ENCODE data around the gene ARHGAP15. TPM values are rescaled to one million over a fixed set of nuclear protein-coding genes. Genes with fewer than 3 reads are reported as not detected.

Gene ARHGAP15
- total RNA-seq, 1 experiment from 2014 or later: not detected

DNA sequence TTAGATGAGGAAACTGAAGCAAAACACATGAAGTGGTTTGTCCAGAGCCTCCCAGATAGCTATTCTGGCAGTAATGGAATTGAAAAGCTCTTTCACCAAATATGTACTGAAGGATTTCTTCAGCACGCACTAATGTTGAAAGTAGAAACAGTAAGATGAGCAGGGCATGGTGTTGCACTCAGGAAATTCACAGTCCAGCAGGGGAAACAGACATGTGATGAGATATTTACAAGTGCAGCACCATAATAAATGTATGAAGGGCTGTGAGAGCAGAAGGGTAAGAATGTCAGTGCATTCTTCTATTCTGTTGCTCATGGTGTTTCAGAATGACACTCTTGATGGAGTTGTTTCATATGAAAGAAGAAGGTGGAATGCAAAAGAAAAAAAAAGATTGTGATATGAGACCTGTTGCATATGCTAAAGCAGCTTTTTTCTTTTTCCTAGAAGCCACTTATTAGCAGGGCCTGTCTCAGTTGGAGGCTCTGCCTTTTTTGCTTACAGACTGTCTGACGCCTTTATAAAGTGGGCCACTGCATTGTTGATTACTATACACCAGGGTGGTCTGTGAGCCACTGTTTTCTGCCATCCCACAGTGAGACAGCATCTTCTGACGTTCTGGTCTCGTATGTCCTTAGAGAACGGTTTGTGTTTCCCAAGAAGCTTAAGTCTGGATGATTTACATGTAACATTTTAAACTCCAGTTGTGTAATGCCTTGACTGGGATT is 516.9 kb downstream of the ARHGAP15 start:
- Histone ChIP-seq H3K9me3 (replicated peaks) (no peaks in the 10 kb centered on the region), H3K36me3 (no peaks in the 10 kb centered on the region), H3K4me1 (replicated peaks) (peaks cover 18% of the 10 kb centered on the region), H3K27ac (peak overlapping the region; percentile 88), H3K4me3 (no peak overlapping the region), H3K27me3 (replicated peaks) (no peaks in the 10 kb centered on the region)
- peak; percentile 70 to 83 for DNase-seq (ENCODE audit: low read depth in 1 of 2, low spot score in 2 of 2)

DNA sequence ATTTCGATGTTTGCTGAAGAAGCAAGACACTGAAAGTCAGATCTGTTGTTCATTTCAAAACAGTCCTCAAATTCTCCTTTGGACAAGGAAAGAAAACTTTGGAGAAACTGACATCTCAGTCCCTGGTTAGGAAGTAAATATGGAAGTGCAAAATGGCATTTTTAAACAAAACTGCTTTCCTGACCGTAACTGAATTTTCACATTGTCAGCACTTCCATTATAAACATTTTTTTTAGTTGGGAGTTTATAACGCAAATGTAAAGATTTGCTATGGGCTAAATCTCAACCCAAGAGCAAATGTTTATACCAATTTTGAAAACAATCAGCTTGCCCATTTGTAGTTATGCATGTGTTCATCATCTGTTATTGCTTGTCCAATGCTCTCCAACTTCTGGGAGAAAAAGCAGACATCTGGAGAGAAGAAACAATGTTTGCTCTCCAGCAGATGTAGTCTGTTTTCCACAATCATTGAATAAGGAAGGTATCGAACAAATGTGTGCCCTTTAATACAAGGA is 520.1 kb downstream of the ARHGAP15 start:
- Histone ChIP-seq H3K4me3 (no peak overlapping the region), H3K4me1 (replicated peaks) (peaks cover 18% of the 10 kb centered on the region), H3K36me3 (no peaks in the 10 kb centered on the region), H3K27me3 (replicated peaks) (no peaks in the 10 kb centered on the region), H3K27ac (no peak overlapping the region), H3K9me3 (replicated peaks) (no peaks in the 10 kb centered on the region; the same call in 1 of the 2 replicates)
- DNase-seq (ENCODE audit: low read depth in 1 of 2, low spot score in 2 of 2): no peak

DNA sequence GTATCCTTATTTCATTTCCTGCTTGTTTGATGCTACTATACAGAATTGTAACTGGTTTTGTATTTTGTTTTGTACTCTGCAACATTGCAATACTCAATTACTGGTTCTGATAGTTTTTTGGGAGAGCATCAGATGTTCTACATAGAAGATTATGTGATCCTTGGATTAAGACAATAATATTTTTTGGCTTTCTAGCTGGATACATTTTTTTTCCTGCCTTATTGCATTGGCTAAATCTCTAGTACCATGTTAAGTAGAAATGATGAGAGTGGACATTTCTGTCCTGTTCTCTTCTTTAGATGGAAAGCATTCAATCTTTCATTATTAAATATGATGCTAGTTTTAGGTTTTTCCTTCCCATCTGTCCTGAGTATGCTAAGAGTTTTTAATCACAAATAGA is 523.5 kb downstream of the ARHGAP15 start:
- H3K27me3 ChIP-seq (replicated peaks): no peaks in the 10 kb centered on the region
- H3K4me1 ChIP-seq (replicated peaks): no peaks in the 10 kb centered on the region
- no peaks in the 10 kb centered on the region for H3K36me3 ChIP-seq
- no peak overlapping the region for H3K4me3 ChIP-seq
- no peaks in the 10 kb centered on the region; the same call in 1 of the 2 replicates for H3K9me3 ChIP-seq (replicated peaks)
- DNase-seq (ENCODE audit: low read depth in 1 of 2, low spot score in 2 of 2): no peak
- no peak overlapping the region for H3K27ac ChIP-seq

DNA sequence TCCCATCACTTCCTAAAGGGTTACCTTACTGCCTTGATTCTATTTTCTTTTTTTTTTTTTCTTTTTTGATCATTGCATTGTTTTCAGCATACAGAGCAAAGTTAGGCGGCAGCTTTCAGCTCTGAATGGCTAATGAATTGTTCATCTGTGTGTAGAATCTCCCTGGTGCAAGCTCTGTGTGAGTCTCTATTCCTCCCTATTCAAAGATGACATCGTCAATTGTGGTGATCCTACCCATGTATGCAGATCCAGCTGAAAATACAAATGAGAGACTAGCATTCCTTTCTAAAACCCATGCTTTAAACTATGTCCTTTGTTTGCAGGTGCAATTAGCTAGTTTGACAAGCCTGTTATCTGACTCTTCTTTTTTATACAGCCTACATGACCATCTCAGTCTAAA is 539.0 kb downstream of the ARHGAP15 start:
- no peak overlapping the region for H3K27ac ChIP-seq
- H3K9me3 ChIP-seq (replicated peaks): no peaks in the 10 kb centered on the region
- H3K36me3 ChIP-seq: no peaks in the 10 kb centered on the region
- no peak overlapping the region for H3K4me3 ChIP-seq
- no peaks in the 10 kb centered on the region for H3K4me1 ChIP-seq (replicated peaks)
- DNase-seq (ENCODE audit: low read depth in 1 of 2, low spot score in 2 of 2): no peak
- no peaks in the 10 kb centered on the region for H3K27me3 ChIP-seq (replicated peaks)

GRCh38 chr2:143674051-143674450 is 544.8 kb downstream of the ARHGAP15 start:
- H3K4me1 ChIP-seq (replicated peaks): no peaks in the 10 kb centered on the region
- H3K36me3 ChIP-seq: no peaks in the 10 kb centered on the region
- H3K27ac ChIP-seq: no peak overlapping the region
- no peaks in the 10 kb centered on the region for H3K27me3 ChIP-seq (replicated peaks)
- no peaks in the 10 kb centered on the region for H3K9me3 ChIP-seq (replicated peaks)
- DNase-seq (ENCODE audit: low read depth in 1 of 2, low spot score in 2 of 2): no peak
- H3K4me3 ChIP-seq: no peak overlapping the region

DNA sequence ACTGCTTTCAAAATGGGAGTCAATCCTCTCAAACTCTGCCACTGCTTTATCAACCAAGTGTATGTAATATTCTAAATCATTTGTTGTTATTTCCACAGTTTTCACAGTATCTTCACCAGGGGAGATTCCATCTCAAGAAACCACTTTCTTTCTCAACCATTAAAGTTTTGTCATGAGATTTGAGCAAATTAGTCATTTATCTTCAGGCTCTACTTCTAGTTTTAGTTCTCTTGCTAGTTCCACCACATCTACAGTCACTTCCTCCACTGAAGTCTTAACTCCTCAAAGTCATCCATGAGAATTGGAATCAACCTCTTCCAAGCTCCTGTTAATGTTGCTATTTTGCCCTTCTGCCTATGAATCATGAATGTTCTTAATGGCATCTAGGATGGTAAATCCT is 545.8 kb downstream of the ARHGAP15 start:
- no peaks in the 10 kb centered on the region for H3K36me3 ChIP-seq
- no peak overlapping the region for H3K4me3 ChIP-seq
- no peaks in the 10 kb centered on the region for H3K27me3 ChIP-seq (replicated peaks)
- no peak overlapping the region for H3K27ac ChIP-seq
- DNase-seq (ENCODE audit: low read depth in 1 of 2, low spot score in 2 of 2): no peak
- H3K9me3 ChIP-seq (replicated peaks): no peaks in the 10 kb centered on the region
- H3K4me1 ChIP-seq (replicated peaks): no peaks in the 10 kb centered on the region

DNA sequence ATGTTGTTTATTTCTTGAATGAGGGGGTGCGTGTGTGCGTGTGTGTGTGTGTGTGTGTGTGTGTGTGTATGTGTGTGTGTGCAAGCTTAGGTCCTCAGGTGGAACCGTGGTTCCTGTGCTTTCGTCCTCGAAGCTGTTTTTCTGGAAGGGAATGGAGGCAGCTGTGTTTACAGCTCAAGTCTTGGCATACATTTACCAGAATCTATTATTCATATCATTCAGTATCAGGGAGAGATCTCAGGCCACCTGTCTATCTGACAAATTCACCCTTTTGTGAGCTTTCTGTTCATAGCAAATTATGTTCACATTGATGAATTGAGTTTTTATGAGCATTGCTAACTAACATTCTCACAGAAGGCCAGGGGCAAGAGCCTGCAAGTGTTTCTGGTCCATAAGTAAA is 550.4 kb downstream of the ARHGAP15 start:
- H3K4me1 ChIP-seq (replicated peaks): no peaks in the 10 kb centered on the region
- H3K27me3 ChIP-seq (replicated peaks): no peaks in the 10 kb centered on the region
- H3K27ac ChIP-seq: no peak overlapping the region
- H3K36me3 ChIP-seq: no peaks in the 10 kb centered on the region
- no peaks in the 10 kb centered on the region for H3K9me3 ChIP-seq (replicated peaks)
- no peak overlapping the region for H3K4me3 ChIP-seq
- no peak for DNase-seq (ENCODE audit: low read depth in 1 of 2, low spot score in 2 of 2)

DNA sequence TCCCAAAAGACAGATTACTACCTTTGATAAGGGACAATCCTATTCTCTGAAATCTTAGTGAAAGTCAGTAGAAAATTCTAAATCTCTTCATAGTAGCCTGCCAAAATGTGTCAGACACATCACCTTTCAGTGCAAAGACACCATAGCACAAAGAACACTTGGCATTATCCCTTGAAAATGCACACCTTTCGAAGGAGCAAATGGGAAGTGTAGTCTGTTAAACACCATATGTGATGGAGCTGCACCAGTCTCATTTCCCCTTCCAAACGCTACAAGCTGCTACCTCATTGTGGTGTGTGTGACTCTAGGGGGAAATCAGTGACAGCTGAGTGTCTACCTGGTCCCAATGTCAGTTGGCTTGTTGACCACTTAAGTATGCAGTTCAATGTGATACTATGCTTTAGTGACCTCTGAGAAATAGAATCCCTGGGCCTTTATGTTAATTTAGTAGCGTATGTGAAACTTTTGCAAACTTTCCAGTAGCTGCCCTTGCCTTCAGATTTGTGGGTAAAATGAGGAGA is 551.7 kb downstream of the ARHGAP15 start:
- Histone ChIP-seq H3K36me3 (no peaks in the 10 kb centered on the region), H3K4me3 (no peak overlapping the region), H3K9me3 (replicated peaks) (no peaks in the 10 kb centered on the region), H3K4me1 (replicated peaks) (no peaks in the 10 kb centered on the region), H3K27me3 (replicated peaks) (no peaks in the 10 kb centered on the region), H3K27ac (no peak overlapping the region)
- DNase-seq (ENCODE audit: low read depth in 1 of 2, low spot score in 2 of 2): no peak

GRCh38 chr2:143682436-143683055 is 553.3 kb downstream of the ARHGAP15 start:
- no peaks in the 10 kb centered on the region for H3K9me3 ChIP-seq (replicated peaks)
- H3K27ac ChIP-seq: no peak overlapping the region
- no peak overlapping the region for H3K4me3 ChIP-seq
- no peak for DNase-seq (ENCODE audit: low read depth in 1 of 2, low spot score in 2 of 2)
- no peaks in the 10 kb centered on the region for H3K36me3 ChIP-seq
- H3K4me1 ChIP-seq (replicated peaks): no peaks in the 10 kb centered on the region
- H3K27me3 ChIP-seq (replicated peaks): no peaks in the 10 kb centered on the region

GRCh38 chr2:143683977-143684376 is 554.8 kb downstream of the ARHGAP15 start:
- no peak for DNase-seq (ENCODE audit: low read depth in 1 of 2, low spot score in 2 of 2)
- Histone ChIP-seq H3K4me3 (no peak overlapping the region), H3K36me3 (no peaks in the 10 kb centered on the region), H3K27ac (no peak overlapping the region), H3K4me1 (replicated peaks) (no peaks in the 10 kb centered on the region), H3K9me3 (replicated peaks) (no peaks in the 10 kb centered on the region), H3K27me3 (replicated peaks) (no peaks in the 10 kb centered on the region)

GRCh38 chr2:143684551-143685320 is 555.5 kb downstream of the ARHGAP15 start:
- DNase-seq (ENCODE audit: low read depth in 1 of 2, low spot score in 2 of 2): no peak
- Histone ChIP-seq H3K9me3 (replicated peaks) (no peaks in the 10 kb centered on the region), H3K27ac (no peak overlapping the region), H3K4me3 (no peak overlapping the region), H3K36me3 (no peaks in the 10 kb centered on the region), H3K27me3 (replicated peaks) (no peaks in the 10 kb centered on the region), H3K4me1 (replicated peaks) (no peaks in the 10 kb centered on the region)

GRCh38 chr2:143685421-143686078 is 556.3 kb downstream of the ARHGAP15 start:
- H3K27ac ChIP-seq: no peak overlapping the region

DNA sequence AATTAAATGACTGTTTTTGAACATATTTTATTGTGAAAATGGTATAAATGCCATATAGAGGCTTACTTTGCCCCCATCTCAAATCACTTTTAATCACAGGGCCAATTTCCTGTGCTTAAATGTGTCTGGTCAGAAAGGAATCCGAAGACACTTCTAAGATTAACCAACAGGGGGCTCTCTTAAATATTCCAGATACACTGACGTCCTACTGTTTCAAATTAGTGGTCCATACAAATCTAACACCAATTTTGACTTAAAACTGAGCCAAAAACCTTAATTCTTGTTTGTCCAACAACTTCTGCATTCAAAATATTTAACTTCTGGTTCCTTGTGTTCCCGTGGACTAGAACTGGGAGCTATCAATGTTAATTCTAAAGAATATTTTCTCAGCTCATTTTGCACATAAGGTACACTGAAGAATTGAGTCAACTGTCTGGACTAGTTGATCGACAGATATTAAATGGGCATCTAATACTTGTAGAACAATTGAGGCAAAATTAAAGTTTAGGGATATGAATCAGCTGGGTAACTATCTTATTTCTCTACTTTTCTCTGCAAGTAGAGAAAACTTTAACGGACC is 557.5 kb downstream of the ARHGAP15 start:
- no peak overlapping the region for H3K4me3 ChIP-seq
- peak in 1 of 2 experiments; percentile 33 for DNase-seq (ENCODE audit: low read depth in 1 of 2, low spot score in 2 of 2)
- no peaks in the 10 kb centered on the region for H3K36me3 ChIP-seq
- H3K4me1 ChIP-seq (replicated peaks): no peaks in the 10 kb centered on the region
- H3K27ac ChIP-seq: no peak overlapping the region
- no peaks in the 10 kb centered on the region for H3K9me3 ChIP-seq (replicated peaks)
- no peaks in the 10 kb centered on the region for H3K27me3 ChIP-seq (replicated peaks)

More at GRCh38 chr2:143685421-143686078, 556.3 kb downstream of the ARHGAP15 start:
- Histone ChIP-seq H3K27me3 (replicated peaks) (no peaks in the 10 kb centered on the region), H3K36me3 (no peaks in the 10 kb centered on the region), H3K4me3 (no peak overlapping the region), H3K4me1 (replicated peaks) (no peaks in the 10 kb centered on the region), H3K9me3 (replicated peaks) (no peaks in the 10 kb centered on the region)
- DNase-seq (ENCODE audit: low read depth in 1 of 2, low spot score in 2 of 2): no peak
